GM12872 (cell line): ENCODE data around the gene PCOLCE2.

ENCODE experiments used
- TF ChIP-seq, protein P1 (sequence below): IDR thresholded peaks from 3 replicates; pipeline ENCODE4 v1.5.1; 2011; ENCODE audit warnings: low read depth, mild to moderate bottlenecking, low read length, moderate library complexity; ENCODE audit not compliant: insufficient read depth

Gene PCOLCE2

DNA sequence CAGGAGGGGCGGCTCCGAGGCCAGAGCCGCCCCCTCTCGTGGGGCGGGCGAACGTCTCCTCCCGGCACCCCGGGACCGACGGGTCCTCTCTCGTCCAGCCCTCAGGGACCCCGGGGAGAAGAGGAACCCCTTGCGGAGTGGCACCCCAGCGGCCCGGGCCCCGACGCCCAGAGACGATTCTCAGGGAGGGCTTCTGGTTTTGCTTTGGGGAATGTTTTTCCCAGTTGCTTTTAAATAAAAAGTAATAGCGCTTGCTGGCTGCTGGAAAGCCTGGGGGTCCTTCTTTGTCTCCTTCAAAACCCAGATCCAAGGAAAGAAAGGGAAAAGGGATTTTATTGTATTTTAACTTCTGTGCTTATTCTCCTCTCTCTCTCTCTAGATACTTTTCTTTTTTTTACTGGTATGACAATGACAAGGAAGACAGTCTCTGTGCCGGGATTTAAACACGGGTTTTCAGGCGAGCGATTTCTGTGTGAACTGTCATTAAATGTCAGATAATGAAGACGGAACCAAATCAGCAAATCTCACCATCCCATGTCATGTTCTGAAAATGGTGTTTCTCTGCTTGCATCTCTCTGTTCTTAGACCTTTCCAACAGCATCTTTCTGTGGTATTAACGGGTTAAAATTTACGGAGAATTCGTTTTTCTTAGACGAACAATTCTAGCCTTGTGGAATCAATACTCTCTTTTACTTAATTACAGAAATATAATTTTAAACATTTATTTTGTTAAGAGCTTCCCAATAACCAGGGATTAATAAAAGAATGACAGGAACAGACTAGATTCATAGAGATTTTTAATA, 530 bp upstream of the PCOLCE2 start:
- TF ChIP-seq, protein P1, sequence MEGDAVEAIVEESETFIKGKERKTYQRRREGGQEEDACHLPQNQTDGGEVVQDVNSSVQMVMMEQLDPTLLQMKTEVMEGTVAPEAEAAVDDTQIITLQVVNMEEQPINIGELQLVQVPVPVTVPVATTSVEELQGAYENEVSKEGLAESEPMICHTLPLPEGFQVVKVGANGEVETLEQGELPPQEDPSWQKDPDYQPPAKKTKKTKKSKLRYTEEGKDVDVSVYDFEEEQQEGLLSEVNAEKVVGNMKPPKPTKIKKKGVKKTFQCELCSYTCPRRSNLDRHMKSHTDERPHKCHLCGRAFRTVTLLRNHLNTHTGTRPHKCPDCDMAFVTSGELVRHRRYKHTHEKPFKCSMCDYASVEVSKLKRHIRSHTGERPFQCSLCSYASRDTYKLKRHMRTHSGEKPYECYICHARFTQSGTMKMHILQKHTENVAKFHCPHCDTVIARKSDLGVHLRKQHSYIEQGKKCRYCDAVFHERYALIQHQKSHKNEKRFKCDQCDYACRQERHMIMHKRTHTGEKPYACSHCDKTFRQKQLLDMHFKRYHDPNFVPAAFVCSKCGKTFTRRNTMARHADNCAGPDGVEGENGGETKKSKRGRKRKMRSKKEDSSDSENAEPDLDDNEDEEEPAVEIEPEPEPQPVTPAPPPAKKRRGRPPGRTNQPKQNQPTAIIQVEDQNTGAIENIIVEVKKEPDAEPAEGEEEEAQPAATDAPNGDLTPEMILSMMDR, result no peak

GRCh38 chr3:142888099-142888480, 793 bp downstream of the PCOLCE2 start:
- TF ChIP-seq, protein P1, result no peak

DNA sequence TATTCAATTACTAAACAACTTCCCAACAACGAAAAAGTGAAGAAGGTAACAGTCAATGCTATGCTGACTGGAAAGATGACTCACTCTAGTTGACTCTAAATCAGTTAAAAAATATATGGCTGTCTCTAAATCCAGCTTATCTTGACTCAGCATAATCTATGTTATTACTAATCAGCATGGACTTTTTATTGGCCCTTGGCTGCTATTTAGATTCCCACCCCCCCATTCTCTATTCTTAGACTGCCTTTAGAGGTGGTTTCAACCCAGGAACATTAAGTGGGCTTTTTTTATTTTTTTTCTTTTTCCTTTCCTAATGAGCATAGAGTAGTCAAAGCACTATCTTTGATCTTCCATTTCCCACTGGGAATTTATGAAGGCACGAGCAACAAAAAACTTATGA, 1.9 kb downstream of the PCOLCE2 start:
- TF ChIP-seq, protein P1, result no peak

GRCh38 chr3:142886021-142886420, 2.9 kb downstream of the PCOLCE2 start:
- TF ChIP-seq, protein P1, result no peak

GRCh38 chr3:142884531-142884930, 4.4 kb downstream of the PCOLCE2 start:
- TF ChIP-seq, protein P1, result no peak

DNA sequence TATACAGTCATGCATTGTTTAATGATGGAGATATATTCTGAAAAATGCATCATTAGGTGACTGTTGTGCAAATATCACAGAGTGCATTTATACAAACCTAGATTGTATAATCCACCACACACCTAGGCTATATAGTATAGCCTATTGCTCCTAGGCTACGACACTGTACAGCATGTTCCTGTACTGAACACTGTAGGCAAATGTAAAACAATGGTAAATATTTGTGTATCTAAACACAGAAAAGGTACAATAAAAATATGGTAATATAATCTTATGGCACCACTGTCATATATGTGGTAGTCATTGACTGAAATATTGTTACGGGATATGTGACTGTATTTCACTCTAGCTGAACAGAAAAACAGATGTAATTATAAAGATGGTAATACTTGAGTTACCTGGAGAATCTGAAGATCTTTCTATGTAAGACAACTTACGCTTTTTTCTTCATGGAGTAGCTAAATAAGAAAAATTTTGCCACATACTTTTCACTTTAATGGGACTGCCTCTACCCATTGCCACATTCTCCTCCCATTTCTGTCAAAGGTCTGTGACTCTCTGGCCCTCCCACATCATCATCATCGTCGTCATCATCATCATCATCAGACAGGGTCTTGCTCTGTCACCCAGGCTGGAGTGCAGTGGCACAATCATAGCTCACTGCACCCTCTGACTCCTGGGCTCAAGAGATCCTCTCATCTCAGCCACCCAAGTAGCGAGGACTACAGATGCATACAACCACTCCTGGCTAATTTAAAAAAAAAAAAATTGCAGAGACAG, 7.2 kb downstream of the PCOLCE2 start:
- TF ChIP-seq, protein P1, result no peak

DNA sequence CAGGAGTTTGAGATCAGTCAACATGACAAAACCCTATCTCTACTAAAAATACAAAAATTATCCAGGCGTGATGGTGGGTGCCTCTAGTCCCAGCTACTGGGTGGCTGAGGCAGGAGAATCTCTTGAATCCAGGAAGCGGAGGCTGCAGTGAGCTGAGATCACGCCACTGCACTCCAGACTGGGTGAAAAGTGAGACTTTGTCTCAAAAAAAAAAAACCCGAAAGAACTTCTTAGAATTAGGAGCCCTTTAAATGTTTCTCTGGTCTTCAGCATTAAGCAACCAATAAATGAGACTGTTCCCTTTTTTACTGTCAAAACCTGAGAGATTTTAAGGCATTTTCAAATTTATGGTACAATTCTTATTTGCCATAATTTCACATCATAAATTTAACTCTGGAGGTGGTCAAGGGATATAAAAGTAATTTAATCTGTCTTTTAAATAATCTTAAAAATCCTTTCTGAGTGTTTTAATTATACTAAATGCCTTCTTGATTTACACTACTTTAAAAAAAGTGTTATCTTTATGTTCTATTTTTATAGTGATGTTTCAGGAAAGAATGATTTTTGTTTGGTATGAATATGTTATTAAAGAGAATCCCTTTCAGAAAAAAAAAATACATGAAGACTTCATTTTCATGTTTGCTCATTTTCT, 10.1 kb downstream of the PCOLCE2 start:
- TF ChIP-seq, protein P1, result no peak
